Testis (tissue), 3 donors: Measurements from ENCODE around the gene HAGH. TPM values are rescaled to one million over a fixed set of nuclear protein-coding genes. Genes with fewer than 3 reads are reported as not detected.

Source experiments
- DNase-seq: peaks from one replicate; pipeline ENCODE4 v3.0.0-alpha.2; 2019
- H3K27ac ChIP-seq, 2 donors: fragments of 200-600 bp; sonication (generic); one replicate each; pipeline ENCODE4 v1.5.1; 2019
- H3K27me3 ChIP-seq: fragments of 200-600 bp; sonication (generic); one replicate; pipeline ENCODE4 v1.5.1; 2019
- H3K36me3 ChIP-seq: fragments of 200-600 bp; sonication (generic); one replicate; pipeline ENCODE4 v1.5.1; 2017; ENCODE audit warnings: low read depth; ENCODE audit errors: missing control alignments
- H3K4me1 ChIP-seq: fragments of 200-600 bp; sonication (generic); one replicate; pipeline ENCODE4 v1.5.1; 2019
- H3K4me3 ChIP-seq, 2 donors: fragments of 200-600 bp; sonication (generic); one replicate each; pipeline ENCODE4 v1.5.1; 2017 to 2019
- H3K9me3 ChIP-seq: fragments of 200-600 bp; sonication (generic); one replicate; pipeline ENCODE4 v1.5.1; 2017
- CTCF ChIP-seq, 3 experiments: fragments of 450-650 bp in 2 of 3; fragments of 200-600 bp in 1 of 3; sonication (generic) in 1 of 3; IDR thresholded peaks; one replicate each; pipeline ENCODE4 v1.5.1; 2016 to 2019; ENCODE audit warnings: antibody characterized with exemption in 3 of 3, mild to moderate bottlenecking in 2 of 3, moderate library complexity in 1 of 3
- POLR2A ChIP-seq: fragments of 450-650 bp; IDR thresholded peaks from one replicate; pipeline ENCODE4 v1.6.1; 2017; ENCODE audit warnings: antibody characterized with exemption, mild to moderate bottlenecking, moderate library complexity
- WGBS, 2 donors: methylation state at CpG; one replicate each; pipeline ENCODE4 v1.1.5; 2018; 5-methylcytosine and 5-hydroxymethylcytosine counted together
- intact Hi-C: fragments of 100-400 bp; cut with DNase I; formaldehyde crosslinking; loops from one replicate; pipeline ENCODE4 v1.15.1; 2023; ENCODE audit warnings: low total_unique reads
- polyA plus RNA-seq: library from polyadenylated mRNA; stranded (reverse); fragments of 350-450 nt; fragmentation: Illumina TruSeq; extraction: RNeasy Lipid Tissue Mini Kit (QIAGEN cat#74804); gene quantifications from one replicate; pipeline ENCODE4 v1.2.3, GENCODE V29; 2014; ENCODE audit warnings: low read depth, low replicate concordance; ENCODE audit not compliant: insufficient read depth
- total RNA-seq, 2 donors: library from RNA; depleted of rRNA; stranded (reverse); fragments of >200 nt; gene quantifications; one replicate each; pipeline ENCODE4 v1.2.3, GENCODE V29; 2016

Gene HAGH
- total and polyA plus RNA-seq, 3 donors from 2014 or later = 163 to 266 (median 176) TPM

GRCh38 chr16:1846416-1846815 is 19.8 kb upstream of the HAGH start:
- H3K27ac ChIP-seq = no peak overlapping the region
- H3K9me3 ChIP-seq = no peaks in the 10 kb centered on the region
- no peaks in the 10 kb centered on the region for H3K36me3 ChIP-seq
- no peaks in the 10 kb centered on the region for H3K27me3 ChIP-seq
- no peak overlapping the region for H3K4me3 ChIP-seq
- H3K4me1 ChIP-seq = no peaks in the 10 kb centered on the region
- intact Hi-C loops = no loop called here
- 81 to 95% methylated on average over 1 of the region's 1 CpG for WGBS, 2 donors
- DNase-seq = no peak
- TF ChIP-seq CTCF (IDR thresholded peaks at IDR 0.05) (no peak), POLR2A (no peak)

GRCh38 chr16:1845985-1846384 is 19.4 kb upstream of the HAGH start:
- WGBS, 2 donors = 43 to 57% methylated on average over 4 of the region's 4 CpGs
- no peaks in the 10 kb centered on the region for H3K4me1 ChIP-seq
- no peak for DNase-seq
- no peaks in the 10 kb centered on the region for H3K9me3 ChIP-seq
- H3K4me3 ChIP-seq = no peak overlapping the region
- no peak for TF ChIP-seq POLR2A
- no peak for TF ChIP-seq CTCF (IDR thresholded peaks at IDR 0.05)
- intact Hi-C loops = no loop called here
- no peak overlapping the region for H3K27ac ChIP-seq
- H3K27me3 ChIP-seq = no peaks in the 10 kb centered on the region
- H3K36me3 ChIP-seq = no peaks in the 10 kb centered on the region

GRCh38 chr16:1839554-1839953 is 12.9 kb upstream of the HAGH start:
- Histone ChIP-seq H3K27me3 (no peaks in the 10 kb centered on the region), H3K27ac (no peak overlapping the region), H3K4me1 (no peaks in the 10 kb centered on the region), H3K9me3 (no peaks in the 10 kb centered on the region), H3K4me3 (no peak overlapping the region), H3K36me3 (no peaks in the 10 kb centered on the region)
- no peak for DNase-seq
- WGBS, 2 donors = 60 to 72% methylated on average over 9 of the region's 9 CpGs
- intact Hi-C loops = no loop called here
- TF ChIP-seq CTCF (IDR thresholded peaks at IDR 0.05) (no peak), POLR2A (no peak)

GRCh38 chr16:1834096-1834495 is 7.5 kb upstream of the HAGH start:
- no peak overlapping the region for H3K27ac ChIP-seq
- no peaks in the 10 kb centered on the region for H3K36me3 ChIP-seq
- WGBS, 2 donors = 88 to 89% methylated on average over 5 of the region's 5 CpGs
- no peaks in the 10 kb centered on the region for H3K4me1 ChIP-seq
- no peak overlapping the region for H3K4me3 ChIP-seq
- TF ChIP-seq CTCF (IDR thresholded peaks at IDR 0.05) = no peak
- no peak for TF ChIP-seq POLR2A
- no peaks in the 10 kb centered on the region for H3K27me3 ChIP-seq
- intact Hi-C loops = no loop called here
- no peaks in the 10 kb centered on the region for H3K9me3 ChIP-seq
- DNase-seq = no peak

DNA sequence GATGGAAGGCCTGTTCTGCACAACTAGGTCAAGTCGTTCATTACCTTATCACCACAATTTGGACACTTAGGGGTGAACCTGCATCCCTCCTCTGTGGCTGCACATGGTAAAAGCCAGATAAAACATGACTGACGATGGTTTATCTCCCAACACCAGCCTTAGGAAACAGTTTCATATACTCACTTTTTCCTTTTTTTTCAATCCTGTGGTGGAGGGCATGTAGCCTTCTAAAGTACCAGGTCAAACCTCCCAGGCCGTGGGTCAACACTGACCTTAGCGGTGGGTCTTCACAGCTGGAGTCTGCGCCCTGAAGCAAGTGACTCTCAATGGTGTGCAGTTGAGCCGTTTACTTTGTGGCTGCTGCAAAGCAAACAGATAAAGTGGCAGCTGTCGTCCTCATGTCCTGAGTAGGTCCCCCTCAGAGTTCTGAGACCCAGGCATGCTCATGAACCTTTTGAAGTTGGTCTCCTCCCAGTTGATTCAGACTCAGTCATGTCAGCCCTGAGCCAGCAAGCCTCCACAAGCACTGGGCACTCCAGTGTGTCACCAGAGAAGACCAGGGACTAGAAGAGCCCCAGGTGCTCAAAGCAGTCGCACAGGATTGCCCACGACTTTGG is 6.3 kb upstream of the HAGH start:
- WGBS, 2 donors = 75 to 84% methylated on average over 9 of the region's 9 CpGs
- DNase-seq = no peak
- no peaks in the 10 kb centered on the region for H3K9me3 ChIP-seq

More for the DNA sequence above, 6.3 kb upstream of the HAGH start:
- intact Hi-C loops = no loop called here
- TF ChIP-seq POLR2A = no peak
- TF ChIP-seq CTCF (IDR thresholded peaks at IDR 0.05) = no peak
- Histone ChIP-seq H3K27me3 (no peaks in the 10 kb centered on the region), H3K4me1 (peaks cover 11% of the 10 kb centered on the region), H3K27ac (no peak overlapping the region), H3K36me3 (no peaks in the 10 kb centered on the region), H3K4me3 (no peak overlapping the region)
